GM18505 (cell line): ENCODE results near the gene KRTAP10-7.
"Not testable (repeated sequence)": the region's sequence is repeated elsewhere in the genome, so short reads cannot be mapped to it uniquely, and the experiment has no call there.

Source experiments
- ATAC-seq: cut with Tn5 transposase; IDR thresholded peaks from one replicate; pipeline ENCODE4 v1.9.1; 2021; ENCODE audit not compliant: unreplicated experiment
- POLR2A ChIP-seq: IDR thresholded peaks from 4 replicates; pipeline ENCODE4 v1.6.1; 2011; ENCODE audit warnings: borderline replicate concordance; ENCODE audit not compliant: insufficient read depth, insufficient read length; ENCODE audit errors: extremely low read depth

Gene KRTAP10-7

DNA sequence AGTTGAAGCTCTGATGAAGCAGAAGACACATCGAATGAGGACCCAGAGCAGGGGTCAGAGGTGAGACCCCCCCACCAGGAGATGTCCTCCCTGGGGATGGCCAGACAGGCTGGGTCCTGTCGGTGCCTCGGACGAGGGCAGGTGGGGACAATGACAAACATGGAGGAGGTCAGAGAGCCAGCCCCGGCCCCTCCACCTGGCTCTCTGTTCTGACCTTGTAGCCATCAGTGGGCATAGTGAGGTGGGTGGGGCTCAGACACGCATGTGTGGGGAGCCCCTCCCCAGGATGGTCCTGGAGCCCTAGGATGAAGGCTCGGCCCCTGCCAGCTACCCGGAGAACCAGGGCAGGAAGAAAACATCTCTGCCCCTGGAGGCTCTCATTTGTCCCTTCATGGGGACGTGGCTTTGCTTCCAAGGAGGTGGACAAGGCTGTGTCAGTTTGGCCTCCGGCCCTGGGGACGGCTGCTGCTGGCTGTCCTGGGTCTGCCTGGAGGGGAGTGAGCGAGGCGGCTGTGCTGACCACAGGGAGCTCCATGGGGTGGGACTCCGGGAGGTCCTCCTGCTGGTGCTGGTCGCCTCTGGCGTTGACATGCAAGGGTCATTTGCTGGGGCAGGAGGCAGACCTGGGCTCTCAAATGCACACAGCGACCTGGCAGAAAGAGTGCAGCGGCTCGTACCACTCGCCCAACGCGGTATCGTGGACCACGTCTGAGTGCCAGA is 10.7 kb upstream of the KRTAP10-7 start:
- no peak for TF ChIP-seq POLR2A
- ATAC-seq = no peak

- no peak for TF ChIP-seq POLR2A
- ATAC-seq = no peak
Measured at GRCh38 chr21:44590311-44590721, 10.1 kb upstream of the KRTAP10-7 start.

- not testable (repeated sequence) for ATAC-seq
Measured at GRCh38 chr21:44590897-44591800, 9.2 kb upstream of the KRTAP10-7 start.

DNA sequence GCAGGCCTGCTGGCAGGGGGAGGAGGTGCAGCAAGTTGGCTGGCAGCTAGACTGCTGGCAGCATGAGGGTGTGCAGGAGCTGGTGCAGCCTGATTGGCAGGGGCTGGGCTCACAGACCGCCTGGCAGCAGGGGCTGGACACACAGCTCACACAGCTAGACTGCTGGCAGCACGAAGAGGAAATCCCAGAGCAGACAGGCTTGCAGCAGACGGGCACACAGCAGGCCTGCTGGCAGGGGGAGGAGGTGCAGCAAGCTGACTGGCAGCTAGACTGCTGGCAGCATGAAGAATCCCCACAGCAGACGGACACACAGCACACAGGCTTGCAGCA is 8.6 kb upstream of the KRTAP10-7 start:
- not testable (repeated sequence) for ATAC-seq

GRCh38 chr21:44592446-44593311 is 7.7 kb upstream of the KRTAP10-7 start, which contains the start of gene KRTAP10-6:
Gene KRTAP10-6, minus strand, starts transcription at chr21:44592505. Its CDS starts 21 bp downstream, at chr21:44592484.
- no peak for ATAC-seq
- no peak for TF ChIP-seq POLR2A

- TF ChIP-seq POLR2A = no peak
- ATAC-seq = no peak
Measured at GRCh38 chr21:44593598-44594405, 6.6 kb upstream of the KRTAP10-7 start.

GRCh38 chr21:44594406-44594916 is 5.9 kb upstream of the KRTAP10-7 start:
- TF ChIP-seq POLR2A = no peak
- no peak for ATAC-seq

GRCh38 chr21:44595524-44595923 is 4.9 kb upstream of the KRTAP10-7 start:
- ATAC-seq = no peak

GRCh38 chr21:44596068-44596725 is 4.2 kb upstream of the KRTAP10-7 start:
- TF ChIP-seq POLR2A = no peak
- ATAC-seq = no peak

More at GRCh38 chr21:44595524-44595923, 4.9 kb upstream of the KRTAP10-7 start:
- no peak for TF ChIP-seq POLR2A

GRCh38 chr21:44598061-44598460 is 2.3 kb upstream of the KRTAP10-7 start:
- ATAC-seq = no peak
- no peak for TF ChIP-seq POLR2A

DNA sequence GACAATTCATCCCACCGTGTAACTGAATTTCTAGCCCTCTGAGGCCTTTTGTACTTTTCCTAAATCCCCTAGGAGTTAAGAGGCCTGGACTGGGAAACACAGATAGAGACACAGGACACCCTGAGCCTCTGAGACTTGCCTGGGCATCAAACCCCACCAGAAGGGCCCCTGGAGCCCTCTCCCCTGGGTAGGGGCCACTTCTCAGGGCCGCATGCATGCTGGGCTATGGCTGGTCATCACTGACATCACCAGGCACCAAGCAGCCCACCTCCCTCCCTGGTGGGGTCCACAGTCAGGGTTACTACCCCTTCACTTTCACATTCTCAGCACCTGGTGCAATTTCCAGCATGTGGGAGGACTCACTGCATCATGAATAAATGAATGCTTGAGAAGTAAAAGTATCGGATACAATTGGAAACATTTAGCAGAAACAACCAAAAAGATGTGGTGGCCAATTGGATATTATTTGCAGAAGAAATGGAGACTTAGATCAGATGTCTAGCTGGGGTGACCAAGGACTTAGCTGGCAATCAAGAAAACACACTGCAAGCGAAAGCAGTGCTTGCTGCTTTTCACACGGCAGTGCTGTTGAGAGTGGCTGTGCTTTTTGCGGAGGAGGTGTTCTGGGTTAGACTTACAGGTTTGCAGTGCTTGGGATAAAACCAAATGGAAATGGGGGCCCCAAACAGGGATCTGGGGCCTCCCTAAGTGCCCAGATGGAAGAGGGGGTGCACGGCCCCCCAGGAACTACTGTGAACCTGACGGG is 950 bp upstream of the KRTAP10-7 start:
- no peak for TF ChIP-seq POLR2A
- no peak for ATAC-seq

DNA sequence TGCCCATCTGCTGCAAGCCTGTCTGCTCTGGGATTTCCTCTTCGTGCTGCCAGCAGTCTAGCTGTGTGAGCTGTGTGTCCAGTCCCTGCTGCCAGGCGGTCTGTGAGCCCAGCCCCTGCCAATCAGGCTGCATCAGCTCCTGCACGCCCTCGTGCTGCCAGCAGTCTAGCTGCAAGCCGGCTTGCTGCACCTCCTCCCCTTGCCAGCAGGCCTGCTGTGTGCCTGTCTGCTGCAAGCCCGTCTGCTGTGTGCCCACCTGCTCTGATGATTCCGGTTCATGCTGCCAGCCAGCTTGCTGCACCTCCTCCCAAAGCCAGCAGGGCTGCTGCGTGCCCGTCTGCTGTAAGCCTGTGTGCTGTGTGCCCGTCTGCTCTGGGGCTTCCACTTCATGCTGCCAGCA is 694 bp downstream of the KRTAP10-7 start:
- ATAC-seq = not testable (repeated sequence)
